HG02840 (cell line): ENCODE measurements around the gene POC1A.
A peak's percentile ranks its signal among the peaks of the same experiment; 100 is the strongest.

Source experiments
- ATAC-seq: cut with Tn5 transposase; IDR thresholded peaks from one replicate; pipeline ENCODE4 v1.9.1; 2021; ENCODE audit warnings: mild to moderate bottlenecking, moderate library complexity, moderate number of reproducible peaks; ENCODE audit not compliant: unreplicated experiment, low FRiP score

POC1A gene

DNA sequence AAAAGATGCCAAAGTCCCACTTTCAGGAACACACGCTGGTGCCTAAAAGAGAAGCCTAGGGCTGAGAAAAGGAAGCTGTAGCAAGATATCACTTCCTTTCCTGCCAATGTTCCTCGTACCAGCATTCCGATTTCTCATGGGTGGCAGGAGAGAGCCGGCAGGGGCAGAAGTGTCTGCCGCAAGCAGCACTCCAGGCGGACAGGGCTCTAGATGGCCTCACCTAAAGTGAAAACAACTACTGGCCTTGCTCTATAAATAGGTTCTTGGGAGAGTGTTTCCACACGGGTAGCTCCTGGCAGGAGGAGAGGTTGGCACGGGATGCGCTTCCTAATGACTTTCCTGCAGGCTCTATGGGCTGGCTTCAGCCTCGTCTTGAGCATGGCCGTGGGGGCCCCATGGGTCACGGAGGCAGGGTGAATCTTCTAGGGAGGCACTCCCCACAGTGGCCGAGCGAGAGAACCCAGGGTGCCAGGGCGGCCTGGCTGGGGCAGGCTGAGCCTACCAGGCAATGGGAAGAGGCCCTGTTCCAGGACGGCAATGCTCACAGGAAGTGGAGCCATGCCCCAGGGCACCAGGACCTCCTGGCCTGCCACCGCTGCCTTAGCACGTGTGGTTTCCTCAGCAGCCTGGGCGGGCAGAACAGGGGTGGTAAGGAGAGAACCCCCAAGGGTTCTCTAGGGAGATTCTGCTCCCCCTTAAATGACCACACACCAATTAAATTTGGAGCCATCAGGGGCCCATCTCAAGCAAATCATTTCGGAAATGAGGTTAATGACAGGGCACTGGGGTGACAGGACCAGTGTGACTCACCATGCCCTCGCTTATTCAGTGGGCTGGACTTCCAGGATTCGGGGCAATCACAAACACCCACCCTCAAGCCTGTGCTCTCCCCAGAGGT lies 83.2 kb downstream of the POC1A start:
- ATAC-seq = no peak

DNA sequence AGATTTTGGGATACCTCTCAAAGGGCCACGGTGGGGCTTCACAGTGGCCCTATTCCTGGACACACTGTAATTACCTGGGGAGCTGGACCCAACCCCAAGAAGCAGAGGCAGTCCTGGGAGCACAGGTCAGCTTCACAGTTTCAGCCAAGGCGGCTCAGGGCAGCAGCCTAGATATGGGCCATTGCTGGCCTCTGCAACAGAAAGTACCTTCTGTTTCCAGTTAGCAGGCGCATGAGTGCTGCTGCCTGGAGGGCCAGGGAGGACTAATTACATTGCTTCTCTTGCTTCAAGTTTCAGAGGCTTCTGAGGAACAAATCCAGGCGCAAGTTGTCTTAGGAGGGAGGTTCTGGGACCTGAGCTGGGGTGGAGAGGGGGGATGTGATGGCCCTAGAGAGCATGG lies 84.4 kb downstream of the POC1A start:
- ATAC-seq = no peak

DNA sequence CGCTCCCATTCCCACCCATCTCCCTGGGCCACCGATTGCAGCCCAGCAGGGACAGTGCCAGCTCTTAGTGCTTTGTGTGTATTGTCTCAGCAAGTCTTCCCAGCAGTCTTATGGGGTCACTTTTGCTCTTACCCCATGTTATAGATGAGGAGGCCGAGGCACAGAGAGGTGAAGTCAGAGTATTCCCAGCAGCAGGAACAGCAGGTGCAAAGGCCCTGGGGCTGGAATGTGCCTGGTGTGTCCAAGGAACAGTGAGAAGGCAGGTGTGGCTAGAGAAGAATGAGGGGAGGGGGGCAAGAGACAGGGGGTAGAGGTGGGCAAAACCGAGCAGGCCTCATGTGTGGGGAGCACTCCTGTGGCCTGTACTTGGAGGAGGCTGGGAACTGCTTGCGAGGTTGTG lies 85.1 kb downstream of the POC1A start:
- no peak for ATAC-seq

DNA sequence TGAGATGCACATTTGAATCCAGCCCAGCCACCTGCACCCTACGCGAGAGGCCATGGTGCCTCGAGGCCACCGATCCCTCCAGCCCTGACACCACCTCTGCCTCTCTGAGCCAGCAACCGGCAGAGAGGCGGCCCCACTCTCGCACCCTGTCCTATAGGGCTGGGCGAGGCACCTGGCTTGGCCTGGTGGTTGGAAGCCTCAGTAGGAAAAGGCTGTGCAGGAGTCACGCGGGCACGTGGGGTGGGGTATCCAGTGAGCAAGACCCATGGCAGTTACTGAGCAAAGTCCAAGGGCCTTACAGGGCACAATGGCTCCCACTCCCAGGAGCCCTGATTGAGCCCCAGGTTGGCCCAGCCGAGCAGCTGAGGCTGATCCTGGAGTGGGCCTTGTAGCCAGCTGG lies 85.5 kb downstream of the POC1A start:
- no peak for ATAC-seq

DNA sequence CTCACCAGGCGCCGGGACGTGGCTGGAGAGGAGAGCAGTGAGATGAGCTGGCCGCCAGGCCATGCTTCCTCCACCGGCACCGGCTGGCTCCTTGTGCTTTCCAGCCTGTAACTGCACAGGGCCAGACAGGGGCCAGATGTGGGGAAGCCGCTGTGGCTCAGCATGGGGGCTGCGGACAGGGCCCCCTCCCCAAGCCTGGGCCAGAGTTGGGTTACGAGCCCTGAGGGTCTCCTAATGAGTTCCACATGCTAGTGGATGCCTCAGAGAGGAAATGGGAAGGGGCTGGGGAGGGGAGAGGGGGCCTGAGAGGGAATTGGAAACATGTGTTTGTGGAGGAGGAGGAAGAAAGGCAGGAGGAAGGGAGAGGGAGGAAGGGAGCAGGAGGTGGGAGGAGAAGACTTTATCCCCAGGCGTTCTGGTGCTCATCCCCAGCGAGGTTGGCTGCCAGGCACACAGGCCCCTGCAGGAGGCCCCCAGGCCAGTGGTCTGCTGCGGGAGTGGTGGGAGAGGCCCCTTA lies 86.1 kb downstream of the POC1A start:
- ATAC-seq = no peak

DNA sequence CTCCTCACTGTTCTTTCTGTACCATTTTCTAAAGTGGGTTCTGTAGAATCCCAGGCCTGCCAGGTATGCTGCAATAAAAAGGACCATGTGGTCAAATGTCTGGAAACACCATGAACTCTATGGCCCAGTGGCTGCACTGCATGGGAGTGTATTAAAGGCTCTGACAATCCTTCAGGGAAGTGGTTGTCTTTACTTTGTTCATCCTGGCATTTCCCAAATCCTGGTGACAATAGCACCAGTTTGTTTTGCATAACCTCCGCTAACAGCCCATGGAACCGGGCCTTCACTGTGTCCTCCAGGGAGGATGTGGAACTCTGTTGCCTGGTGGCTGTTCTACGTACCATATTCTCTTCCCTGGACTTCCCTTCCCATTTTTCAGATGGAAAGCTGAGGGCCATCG lies 86.7 kb downstream of the POC1A start:
- ATAC-seq = no peak

DNA sequence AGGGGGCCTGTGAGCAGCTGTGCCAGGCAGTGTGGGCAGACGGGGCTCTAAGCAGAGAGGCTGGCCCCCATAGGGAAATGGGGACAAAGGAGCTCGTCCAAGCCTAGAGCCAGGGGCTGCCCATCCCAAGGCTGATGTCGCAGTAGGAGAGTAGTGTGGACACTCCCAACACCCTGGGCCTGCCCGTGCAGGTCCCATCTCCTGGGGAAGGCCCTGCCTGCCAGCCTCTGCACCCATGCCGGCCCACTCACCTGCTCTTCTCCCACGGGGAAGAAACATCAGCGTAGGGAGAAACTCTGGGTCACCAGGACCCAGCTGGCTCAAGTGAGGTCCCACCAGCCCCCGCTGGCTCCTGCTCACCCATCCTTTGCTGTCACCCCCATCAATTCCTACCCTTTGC lies 87.2 kb downstream of the POC1A start:
- ATAC-seq = no peak

DNA sequence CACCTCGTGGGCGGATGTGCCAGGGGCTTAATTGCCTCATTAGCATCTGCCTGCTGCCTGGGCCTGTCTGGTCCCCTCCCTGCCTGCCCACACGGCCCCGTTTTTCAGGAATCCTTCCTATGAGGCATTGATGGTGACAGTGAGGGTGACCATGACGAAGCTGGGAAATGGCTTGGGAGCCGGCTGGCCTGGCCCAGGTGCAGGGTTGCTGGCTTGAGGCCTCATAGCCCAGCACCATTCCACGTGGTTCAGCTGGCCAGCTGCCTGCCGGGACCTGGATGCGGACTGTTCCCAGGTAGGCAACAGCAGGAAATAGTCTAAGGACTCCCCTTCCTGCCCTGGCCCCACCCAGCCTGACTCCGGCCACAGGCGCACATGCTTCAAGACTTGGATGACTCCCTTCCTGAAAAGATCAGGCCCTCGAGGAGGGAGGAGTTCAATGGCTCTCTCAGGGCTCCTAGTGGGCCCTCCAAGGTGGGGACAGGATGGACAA lies 88.9 kb downstream of the POC1A start:
- no peak for ATAC-seq

DNA sequence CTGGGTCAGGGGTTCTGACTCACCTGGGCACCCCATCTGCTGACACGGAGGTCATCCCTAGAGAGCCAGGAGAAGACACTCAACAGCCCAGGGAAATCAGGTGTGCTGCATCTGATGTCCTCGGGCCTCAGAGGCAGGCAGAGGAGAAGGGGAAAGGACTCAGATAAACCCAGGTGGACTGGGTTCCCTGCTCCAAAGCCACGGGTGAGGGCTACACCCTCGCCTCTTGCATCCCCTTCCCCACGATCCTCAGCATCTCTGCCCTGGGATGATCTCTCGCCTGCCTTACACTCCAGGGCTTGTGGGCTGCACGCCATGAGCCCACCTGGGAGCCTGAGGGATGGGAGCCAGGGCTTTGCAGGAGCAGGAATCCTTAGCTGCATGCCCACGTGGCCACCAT lies 89.7 kb downstream of the POC1A start:
- no peak for ATAC-seq

DNA sequence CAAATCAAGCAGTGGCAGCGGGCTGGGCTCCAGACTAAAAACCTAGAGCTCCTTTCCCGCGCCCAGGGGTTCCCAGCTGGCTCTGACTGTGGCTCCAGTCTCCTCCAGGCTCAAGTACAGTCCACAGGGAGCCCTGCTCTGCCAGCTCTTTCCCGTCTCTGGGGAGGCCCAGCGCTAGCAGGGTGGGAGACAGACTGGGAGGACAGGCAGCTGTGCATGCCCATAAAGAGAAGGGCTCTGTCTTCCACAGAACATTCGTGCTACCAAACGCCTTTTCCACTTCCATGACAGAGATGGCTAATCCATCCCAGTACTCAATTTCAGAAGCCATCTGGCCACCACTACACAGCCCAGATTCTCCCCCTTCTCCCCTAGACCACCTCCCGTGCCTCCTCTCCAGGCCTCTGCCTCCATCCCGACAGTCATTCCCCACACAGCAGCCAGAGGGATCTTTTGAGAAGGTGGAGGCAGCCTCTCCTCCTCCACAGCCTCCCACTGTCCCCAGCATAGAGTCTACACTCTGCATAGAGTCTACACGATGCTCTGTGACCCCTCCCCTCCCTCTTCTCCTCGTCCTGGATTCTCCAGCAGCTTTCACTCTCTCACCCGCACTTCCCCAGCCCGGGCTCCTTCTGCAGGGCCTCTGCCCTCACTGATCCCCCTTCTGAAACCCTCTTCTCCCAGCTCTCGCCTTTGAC lies 91.0 kb downstream of the POC1A start:
- ATAC-seq = no peak

DNA sequence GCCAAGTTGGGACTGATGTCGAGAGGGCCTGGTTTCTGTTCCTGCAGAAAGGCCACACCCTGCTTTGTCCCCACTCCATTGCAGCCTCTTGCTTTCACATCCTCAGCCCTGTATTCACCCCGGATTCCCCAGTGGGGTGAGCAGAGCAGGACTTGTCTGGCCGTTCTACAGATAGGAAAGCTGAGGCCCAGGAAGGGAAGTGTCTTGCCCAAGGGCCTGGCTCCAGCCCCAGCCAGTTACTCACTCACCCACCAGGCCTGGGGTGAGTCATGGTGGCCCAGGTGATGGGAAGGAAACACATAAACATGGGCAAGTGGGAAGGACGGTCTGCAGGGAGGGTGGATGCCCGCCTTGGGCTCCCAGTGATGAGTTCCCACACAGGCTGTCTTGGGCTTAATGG lies 91.7 kb downstream of the POC1A start:
- ATAC-seq = no peak

DNA sequence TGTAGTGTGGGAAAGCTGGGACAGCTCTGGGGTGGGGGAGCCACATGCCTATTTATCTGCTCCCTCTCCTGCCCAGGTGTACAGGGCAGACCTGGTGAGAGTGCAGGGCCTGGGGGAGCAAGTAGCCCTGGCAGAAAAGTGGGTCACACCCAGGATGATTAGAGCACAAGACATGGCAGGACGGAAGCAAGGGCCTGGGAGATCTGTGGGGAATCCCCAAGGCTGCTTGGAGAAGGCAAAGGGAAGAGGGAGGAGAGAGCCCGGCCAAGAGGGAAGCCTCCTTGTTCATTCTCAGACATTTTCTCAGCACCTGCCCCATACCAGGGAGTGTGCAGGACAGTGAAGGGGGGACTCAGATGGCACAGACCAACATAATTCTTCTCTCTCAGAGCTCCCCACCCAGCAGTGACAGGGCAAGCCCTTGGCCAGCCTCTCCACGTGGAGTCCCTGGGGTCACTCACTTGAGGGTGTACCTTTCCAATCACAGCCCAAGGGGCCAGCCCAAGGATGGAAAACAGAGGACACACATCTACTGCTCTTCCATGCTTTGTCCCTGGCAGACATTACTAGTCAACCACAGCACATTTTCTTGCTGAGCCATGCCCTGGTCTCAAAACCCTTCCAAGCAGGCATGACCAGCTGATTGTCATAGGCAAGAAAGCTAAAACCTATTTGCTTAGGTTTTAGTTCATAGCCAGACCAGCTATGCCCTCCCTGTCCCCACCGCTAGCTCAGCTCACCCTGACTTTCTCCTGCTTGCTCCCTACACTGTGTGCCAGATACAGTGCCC lies 92.9 kb downstream of the POC1A start:
- no peak for ATAC-seq

DNA sequence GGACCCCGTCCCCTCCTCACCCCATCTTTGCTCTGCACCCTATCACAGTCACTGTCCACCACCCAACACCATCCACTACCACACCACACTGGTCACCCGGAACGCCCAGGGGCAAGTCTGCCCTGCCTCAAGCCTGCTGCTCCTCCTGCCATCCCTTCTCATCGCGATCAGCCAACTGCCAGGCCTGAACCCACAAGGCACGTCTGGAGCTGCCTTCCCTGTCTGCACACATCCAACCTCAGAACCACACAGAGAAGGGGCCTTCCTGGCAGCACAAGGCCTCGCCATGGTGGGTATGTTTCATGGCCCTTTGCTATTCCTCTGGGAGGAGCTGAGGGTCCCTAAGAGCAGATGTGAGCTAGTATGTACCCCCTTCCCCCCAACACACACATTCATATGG lies 94.4 kb downstream of the POC1A start:
- ATAC-seq = no peak

DNA sequence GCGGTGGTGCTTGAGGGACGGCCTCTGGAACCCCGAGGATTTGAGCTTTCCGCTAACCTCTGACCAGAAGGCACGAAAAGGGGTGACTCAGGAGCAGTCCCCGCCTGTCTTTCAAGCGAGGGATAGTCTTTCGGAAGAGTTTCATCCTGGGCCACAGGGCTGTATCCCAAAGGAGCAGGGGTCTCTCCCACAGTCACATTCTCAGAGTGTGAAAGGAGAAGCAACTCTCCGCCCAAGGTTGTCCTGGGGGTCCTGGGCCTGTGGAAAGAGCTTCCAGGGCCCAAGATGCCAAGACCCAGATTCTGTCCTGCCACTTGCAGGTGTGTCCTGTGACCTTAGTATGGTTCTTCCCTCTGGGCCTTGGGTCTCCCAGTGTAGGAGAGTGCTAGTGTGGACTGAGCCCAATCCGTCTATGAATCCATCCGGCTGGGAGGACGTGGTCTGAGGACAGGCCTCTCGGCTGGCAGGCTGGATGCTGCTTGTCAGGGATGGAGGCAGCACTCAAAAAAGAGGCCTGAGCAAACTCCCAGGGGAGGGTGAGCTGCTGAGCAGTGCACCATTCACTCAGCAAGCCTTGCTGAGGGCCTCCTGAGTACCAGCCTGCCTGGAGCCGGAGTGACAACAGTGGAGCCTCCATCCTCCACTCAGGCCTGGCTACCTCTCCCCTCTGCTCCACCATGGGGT lies 96.3 kb downstream of the POC1A start:
- no peak for ATAC-seq

DNA sequence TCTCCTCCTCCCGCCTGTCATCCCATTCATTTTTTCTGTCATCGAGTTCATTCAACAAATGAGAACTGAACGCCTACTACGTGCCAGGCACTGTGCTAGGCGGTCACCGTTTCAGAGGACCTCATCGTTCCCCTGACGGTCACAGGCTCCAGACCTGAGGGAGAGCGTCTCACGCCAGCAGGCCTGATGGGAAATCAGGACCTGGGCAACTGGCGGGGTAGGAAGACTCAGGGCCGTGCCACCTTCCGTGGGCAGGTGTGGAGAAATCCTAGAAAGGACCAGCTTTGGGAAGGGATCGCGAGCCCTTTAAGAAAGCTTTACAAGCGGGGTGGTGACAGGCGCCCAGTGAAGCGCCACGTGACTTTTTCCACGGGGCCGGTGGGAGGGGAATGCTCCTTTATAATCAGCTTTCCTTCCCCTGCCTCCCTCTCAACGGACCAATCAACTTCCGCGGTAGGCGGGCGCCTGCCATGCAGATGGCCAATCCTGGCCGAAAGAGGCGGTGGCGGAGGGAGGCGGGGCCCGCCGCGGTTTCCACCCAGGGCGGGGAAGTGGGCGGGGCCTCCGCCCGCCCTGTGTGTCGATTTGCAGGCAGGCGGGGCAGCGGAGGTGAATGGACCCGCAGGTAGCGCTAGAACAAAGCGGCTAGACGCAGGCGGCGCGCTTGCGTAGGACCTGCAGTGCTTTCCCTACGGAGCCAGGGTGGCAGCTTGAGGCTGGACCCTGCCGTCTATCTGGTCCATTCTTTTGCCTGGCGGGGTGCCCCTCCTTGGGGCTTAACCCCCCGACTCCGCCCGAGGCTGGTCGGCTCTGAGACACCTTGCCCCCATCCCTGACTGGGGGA lies 97.0 kb downstream of the POC1A start:
- peak; percentile 76 for ATAC-seq

DNA sequence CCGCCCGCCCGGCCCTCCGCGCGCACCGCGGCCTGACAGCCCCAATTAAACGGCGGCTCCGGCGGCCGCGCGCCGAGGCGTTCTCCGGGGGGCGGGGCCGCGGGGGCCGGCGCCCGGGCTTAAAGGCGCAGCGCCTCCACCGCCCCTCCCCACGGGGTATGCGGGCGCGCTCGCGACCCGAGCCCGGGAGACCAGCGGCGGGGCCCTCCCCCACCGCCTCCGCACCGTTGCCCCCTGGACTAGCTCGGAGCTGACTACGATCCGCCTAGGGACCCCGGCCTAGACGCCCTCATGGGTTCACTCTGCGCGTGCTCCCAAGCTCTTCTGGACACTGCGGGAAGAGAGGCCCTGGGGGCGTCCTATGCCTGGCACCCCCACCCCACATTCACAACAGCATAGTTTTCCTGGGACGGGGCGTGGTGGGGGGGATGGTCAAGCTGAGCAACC lies 97.7 kb downstream of the POC1A start, which contains the start of gene DUSP7:
DUSP7 (minus strand) TSS at position 51 of the 447 bp plus-strand sequence. CDS start 205 bp downstream, outside the sequence.
- peak; percentile 23 for ATAC-seq

DNA sequence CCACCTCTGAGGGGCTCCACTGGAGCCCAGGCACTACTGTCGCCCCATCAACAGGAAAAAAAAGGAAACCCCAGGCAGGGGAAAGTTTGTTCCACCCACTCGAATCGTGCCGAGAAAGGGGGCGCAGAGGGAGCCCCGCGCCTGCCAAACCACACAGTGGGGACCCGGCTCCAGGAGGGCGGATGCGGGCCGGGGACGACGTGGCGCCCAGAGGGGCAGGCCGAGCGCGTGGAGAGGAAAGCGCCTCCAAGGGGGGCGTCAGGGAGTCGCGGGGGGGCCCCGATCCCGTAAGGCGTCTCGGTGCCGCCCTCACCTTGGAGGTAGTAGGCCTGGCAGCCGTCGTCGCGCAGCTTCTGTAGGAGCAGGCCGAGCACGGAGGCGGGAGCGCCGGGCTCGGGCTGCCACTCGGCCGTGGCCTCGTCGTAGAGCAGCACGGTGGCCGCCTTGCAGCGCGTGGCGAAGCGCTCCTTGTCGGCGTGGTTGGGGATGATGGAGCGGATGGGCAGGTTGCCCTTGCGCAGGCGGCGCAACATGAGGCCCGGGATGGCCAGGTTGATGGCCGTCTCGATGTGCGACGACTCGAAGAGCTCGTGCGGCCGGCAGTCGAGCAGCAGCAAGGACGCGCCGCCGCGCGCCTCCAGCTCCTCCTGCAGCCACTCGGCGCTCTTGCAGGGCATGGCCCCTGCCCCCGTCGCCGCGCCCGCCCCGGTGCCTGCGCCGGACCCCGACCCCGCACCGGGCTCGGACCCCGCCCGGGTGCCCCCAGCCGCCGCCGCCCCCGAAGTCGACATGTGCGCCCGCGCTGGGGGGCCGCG lies 98.5 kb downstream of the POC1A start:
- ATAC-seq = peak; percentile 18
